ENCODE data around the gene PPP3CB.

PPP3CB gene

GRCh38 chr10:73509695-73510094, 13.9 kb upstream of the PPP3CB start:
- Mint-ChIP-seq H3K4me1 (no peaks in the 10 kb centered on the region), H3K9me3 (no peaks in the 10 kb centered on the region), H3K4me3 (no peak overlapping the region), H3K36me3 (ENCODE audit: low read depth) (peaks cover 13% of the 10 kb centered on the region), H3K27me3 (ENCODE audit: low read depth) (no peaks in the 10 kb centered on the region), H3K27ac (no peak overlapping the region)
- no peak for TF ChIP-seq CTCF (IDR thresholded peaks at IDR 0.05; ENCODE audit: unreplicated experiment in 3 of 3)

DNA sequence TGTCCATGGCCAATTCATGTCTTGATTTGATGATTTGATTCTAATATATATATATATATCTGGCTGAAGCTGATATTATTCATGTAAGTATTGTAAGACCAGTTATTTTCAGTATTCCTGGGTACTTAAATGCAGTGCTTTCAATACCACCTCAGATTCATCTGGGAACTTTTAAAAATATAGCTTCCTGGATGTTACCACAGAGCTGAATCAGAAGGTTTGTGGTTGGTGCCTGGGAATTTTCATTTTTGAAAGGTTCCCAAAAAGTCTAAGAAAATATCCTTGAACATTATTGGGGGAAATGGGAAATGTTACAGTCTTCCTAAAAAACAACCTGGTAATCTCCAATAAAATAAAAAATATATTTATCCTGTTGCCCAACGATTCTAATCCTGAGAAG, 10.7 kb upstream of the PPP3CB start:
- Mint-ChIP-seq H3K4me3 (no peak overlapping the region), H3K27ac (no peak overlapping the region), H3K36me3 (ENCODE audit: low read depth) (peaks cover 24% of the 10 kb centered on the region), H3K4me1 (no peaks in the 10 kb centered on the region), H3K9me3 (no peaks in the 10 kb centered on the region), H3K27me3 (ENCODE audit: low read depth) (no peaks in the 10 kb centered on the region)
- TF ChIP-seq CTCF (IDR thresholded peaks at IDR 0.05; ENCODE audit: unreplicated experiment in 3 of 3), result no peak

DNA sequence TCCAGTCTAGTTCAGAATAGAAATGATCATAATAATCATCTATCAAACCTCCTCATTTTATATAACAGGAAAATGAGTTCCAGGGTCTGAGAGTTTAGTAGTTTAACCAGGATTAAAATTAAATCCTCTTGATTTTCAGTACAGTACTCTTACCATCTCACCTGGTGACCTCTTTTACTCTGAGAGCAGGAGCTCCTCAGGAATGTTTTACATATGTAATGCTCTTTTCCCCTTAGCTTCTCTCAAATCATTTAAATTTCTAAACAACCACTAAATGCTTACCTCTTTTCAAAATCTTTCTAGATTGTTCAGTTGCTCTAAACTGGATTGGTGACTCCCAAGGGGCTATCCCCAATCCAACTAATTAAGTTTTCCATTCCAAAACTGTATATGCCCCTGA, 10.2 kb upstream of the PPP3CB start:
- Mint-ChIP-seq H3K36me3 (ENCODE audit: low read depth) (peaks cover 28% of the 10 kb centered on the region), H3K4me1 (no peaks in the 10 kb centered on the region), H3K27me3 (ENCODE audit: low read depth) (no peaks in the 10 kb centered on the region), H3K4me3 (no peak overlapping the region), H3K9me3 (no peaks in the 10 kb centered on the region), H3K27ac (no peak overlapping the region)
- no peak for TF ChIP-seq CTCF (IDR thresholded peaks at IDR 0.05; ENCODE audit: unreplicated experiment in 3 of 3)

DNA sequence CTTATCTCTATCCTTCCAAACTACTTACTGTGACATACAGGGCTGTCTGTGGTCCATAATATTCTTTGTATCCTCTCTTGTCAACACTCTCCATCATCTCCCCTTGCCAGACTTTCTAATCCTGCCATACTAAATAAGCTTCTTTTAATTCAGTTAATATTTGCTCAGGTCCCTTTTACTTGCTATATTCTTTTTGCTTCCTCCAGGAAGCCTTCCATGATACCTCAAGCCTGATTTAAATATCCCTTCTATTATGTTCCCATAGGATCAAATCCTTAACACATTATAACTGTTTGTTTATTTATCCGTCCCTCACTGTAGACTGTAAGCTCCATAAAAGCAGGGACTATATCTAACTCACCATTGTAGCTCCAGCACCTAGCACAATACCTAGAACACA, 7.2 kb upstream of the PPP3CB start:
- H3K27ac Mint-ChIP-seq, result no peak overlapping the region
- no peaks in the 10 kb centered on the region for H3K4me1 Mint-ChIP-seq
- peaks cover 39% of the 10 kb centered on the region for H3K36me3 Mint-ChIP-seq (ENCODE audit: low read depth)
- no peak for TF ChIP-seq CTCF (IDR thresholded peaks at IDR 0.05; ENCODE audit: unreplicated experiment in 3 of 3)
- no peaks in the 10 kb centered on the region for H3K27me3 Mint-ChIP-seq (ENCODE audit: low read depth)
- H3K4me3 Mint-ChIP-seq, result no peak overlapping the region
- no peaks in the 10 kb centered on the region for H3K9me3 Mint-ChIP-seq

GRCh38 chr10:73501651-73502050, 5.8 kb upstream of the PPP3CB start:
- Mint-ChIP-seq H3K27me3 (ENCODE audit: low read depth) (no peaks in the 10 kb centered on the region), H3K36me3 (ENCODE audit: low read depth) (peaks cover 50% of the 10 kb centered on the region), H3K27ac (no peak overlapping the region), H3K4me3 (peak overlapping the region in 1 of 3 experiments; percentile 2), H3K9me3 (no peaks in the 10 kb centered on the region), H3K4me1 (no peaks in the 10 kb centered on the region)
- TF ChIP-seq CTCF (IDR thresholded peaks at IDR 0.05; ENCODE audit: unreplicated experiment in 3 of 3), result no peak

DNA sequence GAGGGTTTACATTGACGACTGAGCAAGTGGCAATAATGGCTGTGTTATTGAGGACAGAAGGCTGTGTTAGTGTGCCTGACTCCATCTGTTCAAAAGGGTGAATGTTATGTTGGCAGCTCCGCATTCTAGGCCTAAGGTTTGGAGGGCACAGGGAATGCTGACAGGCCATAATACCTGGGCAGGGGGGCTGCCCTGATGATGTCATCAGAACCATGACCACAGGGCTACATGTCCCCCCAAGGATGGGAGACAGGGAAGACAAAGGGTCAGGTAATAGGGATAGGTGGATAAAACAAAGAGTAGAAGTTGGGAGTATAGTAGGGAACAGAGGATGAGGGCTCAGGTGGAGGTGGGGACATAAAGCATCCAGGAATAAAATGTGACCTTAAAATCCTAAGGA, 1.8 kb upstream of the PPP3CB start:
- H3K36me3 Mint-ChIP-seq (ENCODE audit: low read depth), result peaks cover 35% of the 10 kb centered on the region
- H3K9me3 Mint-ChIP-seq, result no peaks in the 10 kb centered on the region
- TF ChIP-seq CTCF (IDR thresholded peaks at IDR 0.05; ENCODE audit: unreplicated experiment in 3 of 3), result no peak
- H3K4me1 Mint-ChIP-seq, result peaks cover 29% of the 10 kb centered on the region
- H3K27me3 Mint-ChIP-seq (ENCODE audit: low read depth), result no peaks in the 10 kb centered on the region
- peak overlapping the region in 1 of 3 experiments; percentile 58 for H3K27ac Mint-ChIP-seq
- H3K4me3 Mint-ChIP-seq, result peak overlapping the region in 1 of 3 experiments; percentile 67

Data from nephron (organoid).